ENCODE measurements around the gene SLC16A8.

The SLC16A8 gene

GRCh38 chr22:38109371-38110001, 25.5 kb upstream of the SLC16A8 start:
- Histone ChIP-seq H3K4me3 (no peak overlapping the region), H3K36me3 (ENCODE audit: insufficient read depth, low read length) (no peaks in the 10 kb centered on the region), H3K27ac (no peak overlapping the region), H3K9ac (ENCODE audit: insufficient read length) (no peak overlapping the region), H3K9me3 (ENCODE audit: low read depth, low read length) (no peaks in the 10 kb centered on the region)
- no peak for TF ChIP-seq FOXP2 (optimal IDR thresholded peaks at IDR 0.05; ENCODE audit: control extremely low read depth, extremely low read length, insufficient read depth)
- TF ChIP-seq EZH2 (IDR thresholded peaks at IDR 0.05) = no peak
- no peak for TF ChIP-seq POLR2AphosphoS5 (IDR thresholded peaks at IDR 0.05; ENCODE audit: borderline replicate concordance, low read depth, low read length)
- no peak for DNase-seq (ENCODE audit: low read depth, low spot score)

DNA sequence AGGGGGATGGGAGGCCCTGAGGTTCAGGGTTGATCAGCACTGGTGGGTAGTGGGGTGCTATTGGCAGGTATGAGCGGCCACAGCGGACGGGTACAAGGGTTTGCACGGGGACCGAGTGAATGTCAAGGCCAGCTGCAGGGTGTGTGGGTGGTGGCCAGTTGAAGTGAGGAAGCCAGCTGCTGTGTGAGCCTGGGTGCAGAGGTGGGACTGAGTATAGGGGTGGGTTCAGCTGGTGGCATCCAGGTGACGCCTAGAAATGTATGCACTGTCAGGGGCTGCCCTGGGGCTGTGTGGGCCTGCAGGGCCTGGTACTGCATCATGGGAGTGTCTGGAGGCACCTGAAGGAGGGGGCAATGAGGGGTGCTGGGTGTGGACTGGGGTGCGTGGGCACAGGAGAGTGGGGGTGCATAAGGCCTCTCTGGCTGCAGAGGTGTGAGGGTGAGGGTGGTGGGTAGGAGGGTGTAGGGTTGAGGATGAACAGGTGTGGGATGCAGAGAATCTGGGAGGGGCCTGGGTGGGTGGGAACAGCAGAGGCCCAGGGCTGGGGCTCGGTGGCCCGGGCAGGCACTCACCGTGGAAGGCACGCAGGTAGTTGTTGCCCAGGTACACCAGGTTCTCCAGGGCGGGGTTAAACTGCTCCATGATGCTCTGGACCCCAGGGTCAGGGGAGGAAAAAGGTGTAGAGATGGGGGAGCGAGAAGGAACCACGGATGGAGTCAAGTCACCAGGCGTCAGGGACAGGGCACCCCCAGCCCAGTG, 24.8 kb upstream of the SLC16A8 start:
- DNase-seq (ENCODE audit: low read depth, low spot score) = no peak
- H3K9ac ChIP-seq (ENCODE audit: insufficient read length) = no peak overlapping the region
- H3K36me3 ChIP-seq (ENCODE audit: insufficient read depth, low read length) = no peaks in the 10 kb centered on the region
- H3K27ac ChIP-seq = no peak overlapping the region
- H3K9me3 ChIP-seq (ENCODE audit: low read depth, low read length) = no peaks in the 10 kb centered on the region
- TF ChIP-seq POLR2AphosphoS5 (IDR thresholded peaks at IDR 0.05; ENCODE audit: borderline replicate concordance, low read depth, low read length) (no peak), EZH2 (IDR thresholded peaks at IDR 0.05) (no peak), FOXP2 (optimal IDR thresholded peaks at IDR 0.05; ENCODE audit: control extremely low read depth, extremely low read length, insufficient read depth) (no peak)
- no peak overlapping the region for H3K4me3 ChIP-seq

- no peaks in the 10 kb centered on the region for H3K36me3 ChIP-seq (ENCODE audit: insufficient read depth, low read length)
- H3K4me3 ChIP-seq = no peak overlapping the region
- no peak for DNase-seq (ENCODE audit: low read depth, low spot score)
- H3K9me3 ChIP-seq (ENCODE audit: low read depth, low read length) = no peaks in the 10 kb centered on the region
- no peak overlapping the region for H3K27ac ChIP-seq
- no peak for TF ChIP-seq EZH2 (IDR thresholded peaks at IDR 0.05)
- TF ChIP-seq FOXP2 (optimal IDR thresholded peaks at IDR 0.05; ENCODE audit: control extremely low read depth, extremely low read length, insufficient read depth) = no peak
- TF ChIP-seq POLR2AphosphoS5 (IDR thresholded peaks at IDR 0.05; ENCODE audit: borderline replicate concordance, low read depth, low read length) = no peak
- no peak overlapping the region for H3K9ac ChIP-seq (ENCODE audit: insufficient read length)
Measured at GRCh38 chr22:38107692-38108515, 23.9 kb upstream of the SLC16A8 start.

GRCh38 chr22:38106814-38107578, 23.0 kb upstream of the SLC16A8 start:
- H3K9ac ChIP-seq (ENCODE audit: insufficient read length) = no peak overlapping the region
- DNase-seq (ENCODE audit: low read depth, low spot score) = no peak
- no peaks in the 10 kb centered on the region for H3K9me3 ChIP-seq (ENCODE audit: low read depth, low read length)
- no peaks in the 10 kb centered on the region for H3K36me3 ChIP-seq (ENCODE audit: insufficient read depth, low read length)
- TF ChIP-seq POLR2AphosphoS5 (IDR thresholded peaks at IDR 0.05; ENCODE audit: borderline replicate concordance, low read depth, low read length) (no peak), EZH2 (IDR thresholded peaks at IDR 0.05) (no peak)
- no peak overlapping the region for H3K4me3 ChIP-seq
- no peak overlapping the region for H3K27ac ChIP-seq

GRCh38 chr22:38104084-38104483, 20.1 kb upstream of the SLC16A8 start:
- H3K27ac ChIP-seq = no peak overlapping the region
- DNase-seq (ENCODE audit: low read depth, low spot score) = no peak
- H3K9me3 ChIP-seq (ENCODE audit: low read depth, low read length) = no peaks in the 10 kb centered on the region
- no peaks in the 10 kb centered on the region for H3K36me3 ChIP-seq (ENCODE audit: insufficient read depth, low read length)
- no peak overlapping the region for H3K9ac ChIP-seq (ENCODE audit: insufficient read length)
- TF ChIP-seq EZH2 (IDR thresholded peaks at IDR 0.05) (no peak), FOXP2 (optimal IDR thresholded peaks at IDR 0.05; ENCODE audit: control extremely low read depth, extremely low read length, insufficient read depth) (no peak), POLR2AphosphoS5 (IDR thresholded peaks at IDR 0.05; ENCODE audit: borderline replicate concordance, low read depth, low read length) (no peak)
- no peak overlapping the region for H3K4me3 ChIP-seq

- no peaks in the 10 kb centered on the region for H3K36me3 ChIP-seq (ENCODE audit: insufficient read depth, low read length)
- H3K27ac ChIP-seq = no peak overlapping the region
- TF ChIP-seq FOXP2 (optimal IDR thresholded peaks at IDR 0.05; ENCODE audit: control extremely low read depth, extremely low read length, insufficient read depth) (no peak), EZH2 (IDR thresholded peaks at IDR 0.05) (no peak), POLR2AphosphoS5 (IDR thresholded peaks at IDR 0.05; ENCODE audit: borderline replicate concordance, low read depth, low read length) (no peak)
- no peak for DNase-seq (ENCODE audit: low read depth, low spot score)
- H3K9me3 ChIP-seq (ENCODE audit: low read depth, low read length) = no peaks in the 10 kb centered on the region
- H3K4me3 ChIP-seq = no peak overlapping the region
- no peak overlapping the region for H3K9ac ChIP-seq (ENCODE audit: insufficient read length)
Measured at GRCh38 chr22:38103641-38104040, 19.7 kb upstream of the SLC16A8 start.

DNA sequence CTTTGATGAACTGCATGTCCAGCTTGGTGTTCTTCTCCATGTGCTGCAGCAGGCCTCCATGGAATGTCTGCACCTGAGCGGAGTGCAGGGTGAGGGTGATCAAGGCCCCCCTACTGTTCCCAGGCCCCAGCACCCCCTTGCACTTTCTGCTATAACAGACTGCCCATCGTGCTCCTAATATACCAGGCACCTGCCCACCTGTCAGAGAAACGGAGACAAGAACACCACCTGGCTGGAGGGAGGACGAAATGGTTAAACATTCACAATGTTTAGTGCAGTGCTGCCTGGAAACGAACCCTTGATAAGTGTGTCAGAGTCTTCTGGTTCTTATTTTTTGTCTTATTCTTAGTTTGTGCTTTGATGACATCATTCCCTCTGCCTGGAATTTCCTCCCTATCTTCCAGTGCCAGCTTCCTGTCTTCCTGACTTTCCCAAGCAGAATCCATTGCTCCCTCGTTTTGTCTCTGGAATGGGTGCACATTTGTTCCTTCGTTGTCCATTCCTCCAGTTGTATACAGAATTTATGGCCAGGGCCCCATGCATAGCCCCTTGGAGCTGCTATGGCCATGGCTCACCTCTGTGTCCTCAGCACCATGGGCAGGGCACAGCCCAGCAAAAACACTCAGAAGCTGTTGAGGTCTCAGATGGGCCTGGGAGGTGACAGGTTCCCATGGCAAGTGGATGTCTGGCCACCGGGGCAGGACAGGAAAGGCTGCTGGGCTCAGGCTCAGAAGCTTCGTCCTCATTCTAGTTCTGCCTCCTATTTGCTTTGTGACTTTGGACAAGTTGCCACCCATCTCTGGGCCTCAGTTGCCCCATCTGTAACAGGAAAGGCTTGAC, 14.6 kb upstream of the SLC16A8 start:
- Histone ChIP-seq H3K9me3 (ENCODE audit: low read depth, low read length) (no peaks in the 10 kb centered on the region), H3K36me3 (ENCODE audit: insufficient read depth, low read length) (no peaks in the 10 kb centered on the region), H3K4me3 (no peak overlapping the region), H3K9ac (ENCODE audit: insufficient read length) (no peak overlapping the region), H3K27ac (no peak overlapping the region)
- DNase-seq (ENCODE audit: low read depth, low spot score) = no peak
- TF ChIP-seq POLR2AphosphoS5 (IDR thresholded peaks at IDR 0.05; ENCODE audit: borderline replicate concordance, low read depth, low read length) (no peak), FOXP2 (optimal IDR thresholded peaks at IDR 0.05; ENCODE audit: control extremely low read depth, extremely low read length, insufficient read depth) (no peak), EZH2 (IDR thresholded peaks at IDR 0.05) (no peak)
